CD14-positive monocyte (primary cell): ENCODE results near the gene ZNF398. TPM values are rescaled to one million over a fixed set of nuclear protein-coding genes. Genes with fewer than 3 reads are reported as not detected.
A peak's percentile ranks its signal among the peaks of the same experiment; 100 is the strongest.

Experiments
- DNase-seq, 3 donors: peaks; one replicate each; pipeline ENCODE4 v3.0.0-alpha.2; 2011 to 2022
- H2AFZ ChIP-seq: 2 replicates; pipeline ENCODE4 v1.6.0; 2012; ENCODE audit warnings: mild to moderate bottlenecking, low read depth, low read length, inconsistent platforms; ENCODE audit not compliant: insufficient read depth, poor library complexity, severe bottlenecking
- H3K27ac ChIP-seq, 2 donors: 1 replicate in 1 of 2; 2 replicates in 1 of 2; pipeline ENCODE4 v1.5.1; 2012 to 2013; ENCODE audit warnings: low read length in 2 of 2, control low read depth in 1 of 2, inconsistent platforms in 1 of 2, low read depth in 1 of 2, mild to moderate bottlenecking in 1 of 2
- H3K27me3 ChIP-seq, 2 donors: one replicate each; pipeline versions ENCODE4 v1.6.0 to v1.6.1; 2011 to 2013; ENCODE audit warnings: low read length in 2 of 2; ENCODE audit not compliant: control insufficient read depth in 2 of 2, insufficient read depth in 2 of 2
- H3K36me3 ChIP-seq, 2 donors: replicated peaks in 1 of 2; 1 replicate in 1 of 2; 2 replicates in 1 of 2; pipeline versions ENCODE4 v1.5.1 to v1.6.1; 2012 to 2013; ENCODE audit warnings: low read length in 2 of 2, control low read depth in 1 of 2, inconsistent platforms in 1 of 2, mild to moderate bottlenecking in 1 of 2; ENCODE audit not compliant: insufficient read depth in 2 of 2, control insufficient read depth in 1 of 2
- H3K4me1 ChIP-seq, 2 donors: 1 replicate in 1 of 2; 2 replicates in 1 of 2; pipeline versions ENCODE4 v1.5.1 to v1.6.1; 2012 to 2013; ENCODE audit warnings: low read length in 2 of 2, control low read depth in 1 of 2, inconsistent platforms in 1 of 2, mild to moderate bottlenecking in 1 of 2, moderate library complexity in 1 of 2; ENCODE audit not compliant: insufficient read depth in 2 of 2, control insufficient read depth in 1 of 2
- H3K4me2 ChIP-seq: replicated peaks from 2 replicates; pipeline ENCODE3; 2012; ENCODE audit warnings: low read length, moderate library complexity, mild to moderate bottlenecking; ENCODE audit not compliant: poor library complexity, severe bottlenecking; ENCODE audit errors: extremely low read depth
- H3K4me3 ChIP-seq, 3 experiments: fragments of 200-600 bp in 1 of 3; sonication (generic) in 1 of 3; replicated peaks in 1 of 3; 1 replicate in 2 of 3; 2 replicates in 1 of 3; pipeline ENCODE4 v1.5.1; 2011 to 2013; ENCODE audit warnings: low read length in 3 of 3, mild to moderate bottlenecking in 3 of 3, control low read depth in 2 of 3, low read depth in 2 of 3, inconsistent platforms in 1 of 3, moderate library complexity in 1 of 3
- H3K79me2 ChIP-seq: 2 replicates; pipeline ENCODE4 v1.6.0; 2012; ENCODE audit warnings: mild to moderate bottlenecking, control low read depth, inconsistent platforms, low read length, moderate library complexity; ENCODE audit not compliant: insufficient read depth
- H3K9ac ChIP-seq: 2 replicates; pipeline ENCODE4 v1.6.0; 2017; ENCODE audit warnings: low read length, mild to moderate bottlenecking; ENCODE audit not compliant: insufficient read depth, poor library complexity, severe bottlenecking
- H3K9me3 ChIP-seq, 2 donors: replicated peaks in 1 of 2; 1 replicate in 1 of 2; 2 replicates in 1 of 2; pipeline versions ENCODE4 v1.5.1 to v1.6.1; 2012 to 2013; ENCODE audit warnings: low read length in 2 of 2, control low read depth in 1 of 2; ENCODE audit not compliant: control insufficient read depth in 1 of 2, insufficient read depth in 1 of 2
- H4K20me1 ChIP-seq: 2 replicates; pipeline ENCODE4 v1.6.0; 2012; ENCODE audit warnings: mild to moderate bottlenecking, low read length, control low read depth, moderate library complexity; ENCODE audit not compliant: insufficient read depth
- H3K27ac Mint-ChIP-seq, 7 donors: one replicate each; pipeline ENCODE4 v1.8.0; 2020; ENCODE audit warnings: mild to moderate bottlenecking in 7 of 7, mixed read lengths in 7 of 7, moderate library complexity in 6 of 7, inconsistent platforms in 2 of 7
- H3K27me3 Mint-ChIP-seq, 3 donors: one replicate each; pipeline ENCODE4 v1.8.0; 2021 to 2022; ENCODE audit warnings: low read depth in 3 of 3, mild to moderate bottlenecking in 3 of 3, mixed read lengths in 3 of 3, moderate library complexity in 3 of 3, inconsistent platforms in 1 of 3
- H3K36me3 Mint-ChIP-seq, 2 donors: one replicate each; pipeline ENCODE4 v1.8.0; 2020; ENCODE audit warnings: mixed read lengths in 2 of 2, inconsistent platforms in 1 of 2, mild to moderate bottlenecking in 1 of 2
- H3K4me1 Mint-ChIP-seq: one replicate; pipeline ENCODE4 v1.8.0; 2020; ENCODE audit warnings: mild to moderate bottlenecking, mixed read lengths
- H3K4me3 Mint-ChIP-seq, 2 donors: one replicate each; pipeline ENCODE4 v1.8.0; 2020; ENCODE audit warnings: mild to moderate bottlenecking in 2 of 2, mixed read lengths in 2 of 2, moderate library complexity in 1 of 2
- H3K9me3 Mint-ChIP-seq, 7 donors: one replicate each; pipeline ENCODE4 v1.8.0; 2020 to 2022; ENCODE audit warnings: mixed read lengths in 7 of 7, mild to moderate bottlenecking in 6 of 7, moderate library complexity in 6 of 7, inconsistent platforms in 2 of 7
- CTCF ChIP-seq: fragments of 200-600 bp; IDR thresholded peaks from one replicate; pipeline ENCODE4 v1.8.0; 2022; ENCODE audit warnings: antibody characterized with exemption, mild to moderate bottlenecking
- WGBS: methylation state at CpG from one replicate; pipeline ENCODE4 v1.1.5; 2013; ENCODE audit warnings: missing lambda C conversion rate; ENCODE audit not compliant: insufficient coverage; 5-methylcytosine and 5-hydroxymethylcytosine counted together
- intact Hi-C, 2 donors: fragments of 100-400 bp; cut with micrococcal nuclease; formaldehyde crosslinking; loops; one replicate each; pipeline versions ENCODE4 v1.15.0 to v1.15.1; 2023
- polyA plus RNA-seq, 3 donors: library from polyadenylated mRNA; depleted of rRNA in 1 of 3; unstranded in 2 of 3; stranded (reverse) in 1 of 3; fragments of 300-500 nt in 2 of 3; fragments of >200 nt in 1 of 3; fragmentation: Illumina TruSeq in 2 of 3; gene quantifications; 1 replicate in 2 of 3; 2 replicates in 1 of 3; pipeline ENCODE4 v1.2.3, GENCODE V29; 2012 to 2021

The ZNF398 gene
- polyA plus RNA-seq, 3 donors = 3.0 to 3.7 (median 3.1) TPM

DNA sequence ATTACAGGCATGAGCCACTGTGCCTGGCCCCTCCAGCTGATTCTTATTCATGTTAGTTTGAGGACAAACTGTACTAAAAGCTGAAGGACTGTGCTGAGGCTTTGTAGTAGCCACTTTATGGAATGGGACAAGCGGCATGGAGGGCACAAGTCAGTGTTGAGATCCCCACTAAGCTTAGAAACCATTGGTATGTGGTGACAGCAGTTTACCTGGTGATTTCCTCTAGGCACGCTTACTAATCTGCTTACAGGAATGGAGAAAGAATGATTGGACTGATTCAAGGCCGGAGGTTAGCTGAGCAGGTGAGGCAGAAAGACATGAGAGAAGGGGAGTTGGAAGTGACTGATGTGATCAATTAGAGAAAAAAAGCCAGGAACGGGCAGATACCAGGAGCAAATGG is 3.7 kb downstream of the ZNF398 start:
- no peak for TF ChIP-seq CTCF
- Histone ChIP-seq H3K36me3 (peaks cover 17 to 30% of the 10 kb centered on the region in 2 donors), H3K4me2 (no peak overlapping the region), H3K9me3 (no peaks in the 10 kb centered on the region), H4K20me1 (peaks cover 34% of the 10 kb centered on the region), H3K27ac (no peak overlapping the region), H2AFZ (no peak overlapping the region), H3K79me2 (peaks cover 66% of the 10 kb centered on the region), H3K9ac (no peak overlapping the region), H3K4me3 (no peak overlapping the region), H3K4me1 (peaks cover 11 to 12% of the 10 kb centered on the region in 2 donors), H3K27me3 (no peaks in the 10 kb centered on the region)
- H3K4me1 Mint-ChIP-seq = peaks cover 20% of the 10 kb centered on the region
- 79% methylated on average over 4 of the region's 4 CpGs for WGBS
- H3K27me3 Mint-ChIP-seq = no peaks in the 10 kb centered on the region
- H3K9me3 Mint-ChIP-seq = peaks cover 0 to 3% (median 0%) of the 10 kb centered on the region in 7 donors
- intact Hi-C loops = no loop called here
- no peak overlapping the region for H3K4me3 Mint-ChIP-seq
- peak overlapping the region in 3 of 7 donors; percentile 10 to 33 (median 30) for H3K27ac Mint-ChIP-seq
- peaks cover 27 to 38% of the 10 kb centered on the region in 2 donors for H3K36me3 Mint-ChIP-seq
- no peak for DNase-seq

- no peak overlapping the region for H3K27ac Mint-ChIP-seq
- H3K36me3 ChIP-seq = peaks cover 21 to 48% of the 10 kb centered on the region in 2 donors
- H3K4me3 Mint-ChIP-seq = no peak overlapping the region
These were observed 6.1 kb downstream of the ZNF398 start for GRCh38 chr7:149153346-149153745.

More at GRCh38 chr7:149153346-149153745, 6.1 kb downstream of the ZNF398 start:
- intact Hi-C loops = no loop called here
- no peaks in the 10 kb centered on the region for H3K9me3 ChIP-seq
- Mint-ChIP-seq H3K9me3 (peaks cover 0 to 3% (median 0%) of the 10 kb centered on the region in 7 donors), H3K4me1 (peaks cover 9% of the 10 kb centered on the region), H3K36me3 (peaks cover 38 to 61% of the 10 kb centered on the region in 2 donors), H3K27me3 (no peaks in the 10 kb centered on the region)
- H3K9ac ChIP-seq = no peak overlapping the region
- H3K27ac ChIP-seq = no peak overlapping the region
- WGBS = 100% methylated on average over 1 of the region's 2 CpGs
- peaks cover 66% of the 10 kb centered on the region for H3K79me2 ChIP-seq
- H3K4me3 ChIP-seq = no peak overlapping the region
- H3K4me1 ChIP-seq = peaks cover 6% of the 10 kb centered on the region in 2 donors
- TF ChIP-seq CTCF = no peak
- no peak overlapping the region for H2AFZ ChIP-seq
- H3K4me2 ChIP-seq = no peak overlapping the region
- no peak for DNase-seq
- peaks cover 32% of the 10 kb centered on the region for H4K20me1 ChIP-seq
- H3K27me3 ChIP-seq = no peaks in the 10 kb centered on the region
